Gastrocnemius medialis (tissue), 4 donors: ENCODE measurements around the gene NELFE. TPM values are rescaled to one million over a fixed set of nuclear protein-coding genes. Genes with fewer than 3 reads are reported as not detected.

Source experiments
- ATAC-seq, 2 donors: fragments of 150-250 bp; one replicate each; pipeline ENCODE4 v1.9.1; 2016
- DNase-seq, 2 donors: peaks; one replicate each; pipeline ENCODE4 v3.0.0-alpha.2; 2019
- H3K27ac ChIP-seq, 4 donors: fragments of 200-600 bp; sonication (generic); 1 replicate in 1 of 4; 2 replicates in 3 of 4; pipeline ENCODE4 v1.5.1; 2016 to 2018; ENCODE audit warnings: mild to moderate bottlenecking in 2 of 4, moderate library complexity in 1 of 4
- H3K27me3 ChIP-seq, 3 donors: fragments of 200-600 bp; sonication (generic) in 2 of 3; 1 replicate in 1 of 3; 2 replicates in 2 of 3; pipeline versions ENCODE4 v1.5.1 to v1.6.0; 2016 to 2019; ENCODE audit warnings: mild to moderate bottlenecking in 1 of 3, moderate library complexity in 1 of 3
- H3K36me3 ChIP-seq, 2 donors: fragments of 200-600 bp; sonication (generic) in 1 of 2; one replicate each; pipeline ENCODE4 v1.5.1; 2017 to 2018
- H3K4me1 ChIP-seq, 2 donors: fragments of 200-600 bp; sonication (generic) in 1 of 2; one replicate each; pipeline ENCODE4 v1.5.1; 2016 to 2017; ENCODE audit warnings: mild to moderate bottlenecking in 2 of 2
- H3K4me3 ChIP-seq, 4 donors: fragments of 200-600 bp; sonication (generic) in 3 of 4; 1 replicate in 1 of 4; 2 replicates in 3 of 4; pipeline ENCODE4 v1.5.1; 2016 to 2019; ENCODE audit warnings: mild to moderate bottlenecking in 2 of 4
- H3K9me3 ChIP-seq, 3 donors: fragments of 200-600 bp; sonication (generic) in 2 of 3; 1 replicate in 1 of 3; 2 replicates in 2 of 3; pipeline ENCODE4 v1.5.1; 2016 to 2019
- CTCF ChIP-seq, 5 experiments: fragments of 450-650 bp in 3 of 5; fragments of 200-600 bp in 2 of 5; sonication (generic) in 2 of 5; IDR thresholded peaks in 4 of 5; conservative IDR thresholded peaks in 1 of 5; 1 replicate in 4 of 5; 2 replicates in 1 of 5; pipeline ENCODE4 v1.5.1; 2016 to 2019; ENCODE audit warnings: antibody characterized with exemption in 5 of 5, mild to moderate bottlenecking in 3 of 5, moderate library complexity in 3 of 5
- POLR2A ChIP-seq, 2 donors: fragments of 450-650 bp; IDR thresholded peaks; one replicate each; pipeline ENCODE4 v1.6.1; 2017; ENCODE audit warnings: antibody characterized with exemption in 2 of 2, mild to moderate bottlenecking in 2 of 2, moderate library complexity in 2 of 2
- in situ Hi-C, 4 donors: fragments of 200-750 bp; cut with MboI; loops; one replicate each; pipeline versions ENCODE4 v1.15.0 to v1.8.0; 2017; ENCODE audit warnings: low sequenced_read_pairs in 4 of 4
- intact Hi-C: fragments of 100-400 bp; cut with DNase I; formaldehyde crosslinking; loops from one replicate; pipeline ENCODE4 v1.15.1; 2023; ENCODE audit warnings: low total_unique reads
- total RNA-seq, 4 donors: library from RNA; depleted of rRNA; stranded (reverse); fragments of >200 nt; gene quantifications; one replicate each; pipeline versions ENCODE4 v1.1.0 to v1.2.3, GENCODE V29; 2016

NELFE gene
- total RNA-seq, 4 donors from 2014 or later: 58.1 to 88.6 (median 78.7) TPM

GRCh38 chr6:31928672-31928939 lies 30.2 kb downstream of the NELFE start:
- H3K9me3 ChIP-seq: no peaks in the 10 kb centered on the region
- H3K36me3 ChIP-seq: no peaks in the 10 kb centered on the region
- DNase-seq (no peak), ATAC-seq (no peak)
- intact Hi-C loops: no loop called here
- H3K27me3 ChIP-seq: no peaks in the 10 kb centered on the region
- H3K4me1 ChIP-seq: no peaks in the 10 kb centered on the region
- in situ Hi-C loops: no loop called here
- H3K27ac ChIP-seq: no peak overlapping the region
- no peak overlapping the region for H3K4me3 ChIP-seq
- TF ChIP-seq CTCF (IDR thresholded peaks at IDR 0.05 in 4 of 5, conservative IDR thresholded peaks at IDR 0.05 in 1 of 5) (no peak), POLR2A (IDR thresholded peaks at IDR 0.05) (no peak)

- no peak for DNase-seq
- in situ Hi-C loops: no loop called here
- H3K4me3 ChIP-seq: peak overlapping the region in 2 of 4 donors; percentile 12 to 17
- ATAC-seq: no peak
- intact Hi-C loops: no loop called here
- no peak overlapping the region for H3K27ac ChIP-seq
- no peaks in the 10 kb centered on the region for H3K36me3 ChIP-seq
- H3K4me1 ChIP-seq: no peaks in the 10 kb centered on the region
- no peaks in the 10 kb centered on the region for H3K9me3 ChIP-seq
- no peaks in the 10 kb centered on the region for H3K27me3 ChIP-seq
- no peak for TF ChIP-seq POLR2A (IDR thresholded peaks at IDR 0.05)
These were observed 30.7 kb downstream of the NELFE start for GRCh38 chr6:31927863-31928671.

- intact Hi-C loops (no loop called here), in situ Hi-C loops (no loop called here)
- ATAC-seq: no peak
- no peaks in the 10 kb centered on the region for H3K9me3 ChIP-seq
- TF ChIP-seq POLR2A (IDR thresholded peaks at IDR 0.05) (no peak), CTCF (IDR thresholded peaks at IDR 0.05 in 4 of 5, conservative IDR thresholded peaks at IDR 0.05 in 1 of 5) (no peak)
- peak within 1 kb of the TSS in 2 of 4 donors; percentile 12 to 17 for H3K4me3 ChIP-seq
- DNase-seq: no peak
- no peaks in the 10 kb centered on the region for H3K27me3 ChIP-seq
- no peak within 1 kb of the TSS for H3K27ac ChIP-seq
- no peaks in the 10 kb centered on the region for H3K36me3 ChIP-seq
- no peaks in the 10 kb centered on the region for H3K4me1 ChIP-seq
These were observed 31.4 kb downstream of the NELFE start, which contains the start of gene C2 for GRCh38 chr6:31927242-31927862. Gene C2 (plus strand): TSS chr6:31927717. CDS start chr6:31927753, 36 bp downstream.

GRCh38 chr6:31922942-31923341 lies 35.8 kb downstream of the NELFE start:
- DNase-seq (no peak), ATAC-seq (no peak)
- Histone ChIP-seq H3K4me3 (no peak overlapping the region), H3K4me1 (no peaks in the 10 kb centered on the region), H3K36me3 (no peaks in the 10 kb centered on the region), H3K27me3 (no peaks in the 10 kb centered on the region), H3K27ac (no peak overlapping the region), H3K9me3 (no peaks in the 10 kb centered on the region)
- in situ Hi-C loops: no loop called here
- intact Hi-C loops: no loop called here
- TF ChIP-seq POLR2A (IDR thresholded peaks at IDR 0.05): no peak
- TF ChIP-seq CTCF (IDR thresholded peaks at IDR 0.05 in 4 of 5, conservative IDR thresholded peaks at IDR 0.05 in 1 of 5): no peak

GRCh38 chr6:31920811-31921210 lies 38.0 kb downstream of the NELFE start:
- Histone ChIP-seq H3K27me3 (no peaks in the 10 kb centered on the region), H3K36me3 (no peaks in the 10 kb centered on the region), H3K4me1 (no peaks in the 10 kb centered on the region), H3K27ac (no peak overlapping the region), H3K4me3 (no peak overlapping the region), H3K9me3 (no peaks in the 10 kb centered on the region)
- intact Hi-C loops: no loop called here
- in situ Hi-C loops: no loop called here
- DNase-seq: no peak
- TF ChIP-seq CTCF (IDR thresholded peaks at IDR 0.05 in 4 of 5, conservative IDR thresholded peaks at IDR 0.05 in 1 of 5) (no peak), POLR2A (IDR thresholded peaks at IDR 0.05) (no peak)
- ATAC-seq: no peak
